HEK293 (cell line): Measurements from ENCODE around the gene AGPAT4.

Source experiments
- CTCF ChIA-PET: fragments of 350-600 bp; formaldehyde crosslinking; extraction: SDS; loops from one replicate; lab custom pipeline; 2021; ENCODE audit warnings: antibody characterized with exemption; lab: Yijun Ruan, JAX
- POLR2A ChIA-PET: fragments of 300-600 bp; formaldehyde crosslinking; extraction: SDS; loops from one replicate; lab custom pipeline; 2020; ENCODE audit warnings: antibody characterized with exemption, inconsistent platforms; lab: Yijun Ruan, JAX
- H3K27ac ChIP-seq: fragments of 200-500 bp; sonication (Bioruptor generic); 2 replicates; pipeline ENCODE4 v1.5.1; 2014; ENCODE audit warnings: low read depth, low read length, control low read depth, inconsistent platforms; ENCODE audit errors: extremely low read depth
- H3K36me3 ChIP-seq, 2 experiments: fragments of 200-500 bp in 1 of 2; sonication (Bioruptor generic) in 1 of 2; 1 replicate in 1 of 2; 2 replicates in 1 of 2; pipeline ENCODE4 v1.5.1; 2014 to 2017; ENCODE audit warnings: inconsistent platforms in 2 of 2, low read length in 2 of 2; ENCODE audit not compliant: control insufficient read depth in 2 of 2, insufficient read depth in 1 of 2
- H3K4me1 ChIP-seq: fragments of 200-500 bp; sonication (Bioruptor generic); 2 replicates; pipeline ENCODE4 v1.5.1; 2014; ENCODE audit warnings: mild to moderate bottlenecking, low read length, inconsistent platforms; ENCODE audit not compliant: control insufficient read depth, insufficient read depth
- H3K4me3 ChIP-seq: 2 replicates; pipeline ENCODE4 v1.5.1; 2011; ENCODE audit warnings: low read depth, mild to moderate bottlenecking, control low read depth, low read length, moderate library complexity
- H3K9me3 ChIP-seq: fragments of 200-500 bp; sonication (Bioruptor generic); 2 replicates; pipeline ENCODE4 v1.5.1; 2014; ENCODE audit warnings: low read depth, low read length, inconsistent platforms; ENCODE audit not compliant: control insufficient read depth, insufficient read depth
- BCL11A ChIP-seq: fragments of 450-650 bp; formaldehyde crosslinking; IDR thresholded peaks from 2 replicates; pipeline ENCODE4 v1.5.1; 2016; ENCODE audit warnings: low read depth, missing biosample characterization, missing genetic modification characterization
- CTCF ChIP-seq: fragments of 450-650 bp; formaldehyde crosslinking; IDR thresholded peaks from 2 replicates; pipeline ENCODE4 v1.5.1; 2016; ENCODE audit warnings: missing biosample characterization, missing genetic modification characterization
- HIC1 ChIP-seq: fragments of 450-650 bp; formaldehyde crosslinking; IDR thresholded peaks from 2 replicates; pipeline ENCODE4 v1.5.1; 2016; ENCODE audit warnings: missing biosample characterization, missing genetic modification characterization
- KLF8 ChIP-seq: fragments of 450-650 bp; formaldehyde crosslinking; IDR thresholded peaks from 2 replicates; pipeline ENCODE4 v1.5.1; 2016; ENCODE audit warnings: missing biosample characterization, missing genetic modification characterization
- MEIS1 ChIP-seq: sonication (generic); formaldehyde crosslinking; IDR thresholded peaks from 2 replicates; pipeline ENCODE4 v1.8.1; 2022; ENCODE audit warnings: missing genetic modification reagents, mild to moderate bottlenecking, borderline replicate concordance
- SETDB1 ChIP-seq: IDR thresholded peaks from one replicate; pipeline ENCODE4 v1.6.1; 2017; ENCODE audit warnings: mild to moderate bottlenecking, low read length, moderate library complexity, mixed read lengths; ENCODE audit not compliant: insufficient read length
- YY1 ChIP-seq: fragments of 450-650 bp; formaldehyde crosslinking; IDR thresholded peaks from 2 replicates; pipeline ENCODE4 v1.5.1; 2018; ENCODE audit warnings: missing biosample characterization, missing genetic modification characterization
- ZBTB1 ChIP-seq: fragments of 450-650 bp; formaldehyde crosslinking; IDR thresholded peaks from 2 replicates; pipeline ENCODE4 v1.5.1; 2016; ENCODE audit warnings: missing biosample characterization, missing genetic modification characterization
- ZIC2 ChIP-seq: fragments of 450-650 bp; formaldehyde crosslinking; IDR thresholded peaks from 2 replicates; pipeline ENCODE4 v1.5.1; 2016; ENCODE audit warnings: missing biosample characterization, missing genetic modification characterization
- ZNF112 ChIP-seq: fragments of 450-650 bp; formaldehyde crosslinking; IDR thresholded peaks from 2 replicates; pipeline ENCODE4 v1.5.0; 2017; ENCODE audit warnings: missing biosample characterization, missing genetic modification characterization
- ZNF146 ChIP-seq: fragments of 450-650 bp; formaldehyde crosslinking; IDR thresholded peaks from 2 replicates; pipeline ENCODE4 v1.5.1; 2016; ENCODE audit warnings: missing biosample characterization, missing genetic modification characterization
- ZNF155 ChIP-seq: fragments of 450-650 bp; formaldehyde crosslinking; IDR thresholded peaks from 2 replicates; pipeline ENCODE4 v1.5.1; 2016; ENCODE audit warnings: missing biosample characterization, missing genetic modification characterization
- ZNF157 ChIP-seq: fragments of 450-650 bp; formaldehyde crosslinking; IDR thresholded peaks from 2 replicates; pipeline ENCODE4 v1.5.1; 2016; ENCODE audit warnings: missing biosample characterization, missing genetic modification characterization
- ZNF211 ChIP-seq: fragments of 450-650 bp; formaldehyde crosslinking; IDR thresholded peaks from 2 replicates; pipeline ENCODE4 v1.5.1; 2016; ENCODE audit warnings: low read depth, missing biosample characterization, missing genetic modification characterization
- ZNF221 ChIP-seq: fragments of 450-650 bp; formaldehyde crosslinking; IDR thresholded peaks from 2 replicates; pipeline ENCODE4 v1.5.1; 2017; ENCODE audit warnings: missing biosample characterization, missing genetic modification characterization, borderline replicate concordance
- ZNF223 ChIP-seq: fragments of 450-650 bp; formaldehyde crosslinking; IDR thresholded peaks from 2 replicates; pipeline ENCODE4 v1.5.1; 2016; ENCODE audit warnings: missing biosample characterization, missing genetic modification characterization
- ZNF350 ChIP-seq: fragments of 450-650 bp; formaldehyde crosslinking; IDR thresholded peaks from 2 replicates; pipeline ENCODE4 v1.5.0; 2017; ENCODE audit warnings: missing biosample characterization, mild to moderate bottlenecking, missing genetic modification characterization
- ZNF398 ChIP-seq: fragments of 450-650 bp; formaldehyde crosslinking; IDR thresholded peaks from 2 replicates; pipeline ENCODE4 v1.5.1; 2017; ENCODE audit warnings: missing biosample characterization, missing genetic modification characterization
- ZNF433 ChIP-seq: fragments of 450-650 bp; formaldehyde crosslinking; IDR thresholded peaks from 2 replicates; pipeline ENCODE4 v1.5.1; 2016; ENCODE audit warnings: missing biosample characterization, missing genetic modification characterization, low read depth
- ZNF48 ChIP-seq: fragments of 450-650 bp; formaldehyde crosslinking; IDR thresholded peaks from 2 replicates; pipeline ENCODE4 v1.5.1; 2016; ENCODE audit warnings: missing biosample characterization, missing genetic modification characterization
- ZNF544 ChIP-seq: fragments of 450-650 bp; formaldehyde crosslinking; IDR thresholded peaks from 2 replicates; pipeline ENCODE4 v1.5.0; 2017; ENCODE audit warnings: missing biosample characterization, missing genetic modification characterization
- ZNF560 ChIP-seq: fragments of 450-650 bp; formaldehyde crosslinking; IDR thresholded peaks from 2 replicates; pipeline ENCODE4 v1.5.1; 2017; ENCODE audit warnings: missing biosample characterization, missing genetic modification characterization, borderline replicate concordance
- ZNF610 ChIP-seq: fragments of 450-650 bp; formaldehyde crosslinking; IDR thresholded peaks from 2 replicates; pipeline ENCODE4 v1.5.1; 2016; ENCODE audit warnings: missing biosample characterization, missing genetic modification characterization, borderline replicate concordance
- ZNF830 ChIP-seq: fragments of 450-650 bp; IDR thresholded peaks from 2 replicates; pipeline ENCODE4 v1.5.0; 2018; ENCODE audit warnings: missing biosample characterization, missing genetic modification characterization, low read depth, mild to moderate bottlenecking, moderate library complexity
- TF ChIP-seq, protein P1 (sequence below): fragments of 450-650 bp; formaldehyde crosslinking; IDR thresholded peaks from 2 replicates; pipeline ENCODE4 v1.5.1; 2016; ENCODE audit warnings: missing biosample characterization, missing genetic modification characterization

AGPAT4 gene

GRCh38 chr6:161265975-161266374, 7.9 kb downstream of the AGPAT4 start (continued):
- TF ChIP-seq ZBTB1 (tag by site-specific recombination): no peak
- TF ChIP-seq, all 188 proteins: peak for 0

DNA sequence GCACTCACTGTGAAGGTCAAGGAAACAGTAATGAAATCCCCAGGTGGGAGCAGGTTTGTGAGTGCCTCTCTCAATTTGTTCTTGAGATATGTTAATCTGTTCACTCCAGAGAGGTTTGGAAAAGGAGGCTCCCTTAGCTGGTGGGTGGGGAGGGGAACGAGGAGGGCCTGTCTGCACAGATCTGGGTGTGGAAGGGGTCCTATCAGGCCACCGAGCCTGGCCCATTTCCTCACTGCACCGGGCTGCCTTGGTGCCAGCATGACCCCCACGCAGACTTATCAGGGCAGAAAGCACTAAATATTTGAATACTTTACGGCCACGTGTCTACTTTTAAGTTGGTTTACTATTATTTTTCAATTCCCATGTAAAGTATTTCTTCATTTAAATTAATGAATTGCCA, 8.3 kb downstream of the AGPAT4 start:
- H3K36me3 ChIP-seq: peaks cover 0 to 27% of the 10 kb centered on the region in 2 experiments; a peak in 2 of 3 replicates
- H3K27ac ChIP-seq: no peak overlapping the region
- ChIA-PET POLR2A (no interaction called here), CTCF (no interaction called here)
- no peaks in the 10 kb centered on the region for H3K4me1 ChIP-seq
- TF ChIP-seq KLF8 (tag by site-specific recombination) (no peak), ZNF112 (tag by site-specific recombination) (no peak), ZNF146 (tag by site-specific recombination) (no peak), ZNF223 (tag by site-specific recombination) (no peak), ZNF155 (tag by site-specific recombination) (no peak), YY1 (tag by site-specific recombination) (no peak), ZIC2 (tag by site-specific recombination) (no peak), CTCF (no peak)
- TF ChIP-seq, protein P1, sequence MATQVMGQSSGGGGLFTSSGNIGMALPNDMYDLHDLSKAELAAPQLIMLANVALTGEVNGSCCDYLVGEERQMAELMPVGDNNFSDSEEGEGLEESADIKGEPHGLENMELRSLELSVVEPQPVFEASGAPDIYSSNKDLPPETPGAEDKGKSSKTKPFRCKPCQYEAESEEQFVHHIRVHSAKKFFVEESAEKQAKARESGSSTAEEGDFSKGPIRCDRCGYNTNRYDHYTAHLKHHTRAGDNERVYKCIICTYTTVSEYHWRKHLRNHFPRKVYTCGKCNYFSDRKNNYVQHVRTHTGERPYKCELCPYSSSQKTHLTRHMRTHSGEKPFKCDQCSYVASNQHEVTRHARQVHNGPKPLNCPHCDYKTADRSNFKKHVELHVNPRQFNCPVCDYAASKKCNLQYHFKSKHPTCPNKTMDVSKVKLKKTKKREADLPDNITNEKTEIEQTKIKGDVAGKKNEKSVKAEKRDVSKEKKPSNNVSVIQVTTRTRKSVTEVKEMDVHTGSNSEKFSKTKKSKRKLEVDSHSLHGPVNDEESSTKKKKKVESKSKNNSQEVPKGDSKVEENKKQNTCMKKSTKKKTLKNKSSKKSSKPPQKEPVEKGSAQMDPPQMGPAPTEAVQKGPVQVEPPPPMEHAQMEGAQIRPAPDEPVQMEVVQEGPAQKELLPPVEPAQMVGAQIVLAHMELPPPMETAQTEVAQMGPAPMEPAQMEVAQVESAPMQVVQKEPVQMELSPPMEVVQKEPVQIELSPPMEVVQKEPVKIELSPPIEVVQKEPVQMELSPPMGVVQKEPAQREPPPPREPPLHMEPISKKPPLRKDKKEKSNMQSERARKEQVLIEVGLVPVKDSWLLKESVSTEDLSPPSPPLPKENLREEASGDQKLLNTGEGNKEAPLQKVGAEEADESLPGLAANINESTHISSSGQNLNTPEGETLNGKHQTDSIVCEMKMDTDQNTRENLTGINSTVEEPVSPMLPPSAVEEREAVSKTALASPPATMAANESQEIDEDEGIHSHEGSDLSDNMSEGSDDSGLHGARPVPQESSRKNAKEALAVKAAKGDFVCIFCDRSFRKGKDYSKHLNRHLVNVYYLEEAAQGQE (tag by site-specific recombination): no peak
- H3K9me3 ChIP-seq: no peaks in the 10 kb centered on the region
- H3K4me3 ChIP-seq: no peak overlapping the region

- no peak overlapping the region for H3K4me3 ChIP-seq
- H3K9me3 ChIP-seq: no peaks in the 10 kb centered on the region
- CTCF ChIA-PET: no interaction called here
- H3K27ac ChIP-seq: no peak overlapping the region
- peaks cover 0 to 37% of the 10 kb centered on the region in 2 experiments; a peak in 2 of 3 replicates for H3K36me3 ChIP-seq
- no peaks in the 10 kb centered on the region for H3K4me1 ChIP-seq
- POLR2A ChIA-PET: interaction anchor here (0.9 kb wide), 1 partner anchor 10 kb away, joined by 3 read pairs; the partner anchor contains the start of gene AGPAT4
- TF ChIP-seq ZNF544 (tag by site-specific recombination): no peak
- TF ChIP-seq SETDB1: no peak
- TF ChIP-seq ZNF398 (tag by site-specific recombination): no peak
- no peak for TF ChIP-seq ZNF157 (tag by site-specific recombination)
- TF ChIP-seq BCL11A (tag by site-specific recombination): no peak
- no peak for TF ChIP-seq ZNF48 (tag by site-specific recombination)
- TF ChIP-seq MEIS1: no peak
- no peak for TF ChIP-seq ZNF350 (tag by site-specific recombination)
- no peak for TF ChIP-seq ZNF830 (tag by site-specific recombination)
- no peak for TF ChIP-seq ZNF221 (tag by site-specific recombination)
- no peak for TF ChIP-seq HIC1
- no peak for TF ChIP-seq ZNF433 (tag by site-specific recombination)
- no peak for TF ChIP-seq ZNF560 (tag by site-specific recombination)
- no peak for TF ChIP-seq ZNF211 (tag by site-specific recombination)
- no peak for TF ChIP-seq ZNF610 (tag by site-specific recombination)
Measured at GRCh38 chr6:161264181-161264580, 9.7 kb downstream of the AGPAT4 start.
